WTC11 (cell line): ENCODE measurements around the gene POLK.

Experiments used
- CREM ChIP-seq: sonication (generic); formaldehyde crosslinking; IDR thresholded peaks from 2 replicates; pipeline ENCODE4 v1.8.1; 2022; ENCODE audit warnings: mild to moderate bottlenecking, missing genetic modification reagents, moderate library complexity
- CTCF ChIP-seq: fragments of 200-600 bp; IDR thresholded peaks from 2 replicates; pipeline ENCODE4 v1.8.0; 2022; ENCODE audit warnings: antibody characterized with exemption
- KAT7 ChIP-seq: sonication (generic); formaldehyde crosslinking; IDR thresholded peaks from 2 replicates; pipeline ENCODE4 v1.8.1; 2023; ENCODE audit warnings: missing genetic modification reagents, mild to moderate bottlenecking, borderline replicate concordance
- ZNF317 ChIP-seq: sonication (generic); formaldehyde crosslinking; IDR thresholded peaks from 2 replicates; pipeline ENCODE4 v1.8.1; 2023; ENCODE audit warnings: low read depth, mild to moderate bottlenecking, moderate library complexity, missing genetic modification reagents, borderline replicate concordance

DNA sequence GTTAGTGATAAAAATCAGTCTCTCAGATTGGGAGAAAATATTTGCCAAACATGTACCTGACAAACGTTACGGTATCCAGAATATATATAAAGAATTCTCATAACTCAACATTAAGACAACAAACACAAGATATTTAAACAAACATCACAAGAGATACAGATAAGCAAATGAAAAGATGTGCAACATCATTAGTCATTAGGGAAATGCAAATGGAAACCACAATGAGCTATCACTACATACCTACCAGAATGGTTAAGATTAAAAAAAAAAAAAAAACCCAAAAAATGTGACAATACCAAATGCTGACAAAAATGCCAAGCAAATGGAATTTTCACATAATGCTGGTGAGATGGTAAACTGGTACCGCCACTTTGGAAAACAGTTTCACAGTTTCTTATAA lies 15.7 kb upstream of the POLK start:
- TF ChIP-seq CREM (CRISPR knock-in tag) = no peak
- no peak for TF ChIP-seq CTCF
- no peak for TF ChIP-seq ZNF317 (CRISPR knock-in tag)
- TF ChIP-seq KAT7 (CRISPR knock-in tag) = no peak
